Suprapubic skin (tissue), 4 donors: ENCODE data around the gene LYRM4. TPM values are rescaled to one million over a fixed set of nuclear protein-coding genes. Genes with fewer than 3 reads are reported as not detected.

ENCODE experiments used
- DNase-seq, 2 donors: peaks; one replicate each; pipeline ENCODE4 v3.0.0-alpha.2; 2019; ENCODE audit warnings: low spot score in 2 of 2
- H3K27ac ChIP-seq: fragments of 200-600 bp; sonication (generic); one replicate; pipeline ENCODE4 v1.5.1; 2019
- H3K27me3 ChIP-seq: fragments of 200-600 bp; sonication (generic); one replicate; pipeline ENCODE4 v1.5.1; 2019
- H3K36me3 ChIP-seq: fragments of 200-600 bp; sonication (generic); one replicate; pipeline ENCODE4 v1.5.1; 2019
- H3K4me1 ChIP-seq: fragments of 200-600 bp; sonication (generic); one replicate; pipeline ENCODE4 v1.5.1; 2019
- H3K4me3 ChIP-seq: fragments of 200-600 bp; sonication (generic); one replicate; pipeline ENCODE4 v1.5.1; 2019; ENCODE audit warnings: mild to moderate bottlenecking
- H3K9me3 ChIP-seq: fragments of 200-600 bp; sonication (generic); one replicate; pipeline ENCODE4 v1.5.1; 2019
- EP300 ChIP-seq: sonication (generic); formaldehyde crosslinking; IDR thresholded peaks from one replicate; pipeline ENCODE4 v1.6.1; 2017; ENCODE audit warnings: antibody characterized with exemption
- POLR2A ChIP-seq, 2 donors: fragments of 450-650 bp; IDR thresholded peaks; one replicate each; pipeline ENCODE4 v1.6.1; 2017; ENCODE audit warnings: antibody characterized with exemption in 2 of 2, mild to moderate bottlenecking in 2 of 2, moderate library complexity in 2 of 2
- POLR2AphosphoS5 ChIP-seq, 3 donors: sonication (generic); formaldehyde crosslinking; IDR thresholded peaks; one replicate each; pipeline ENCODE4 v1.6.1; 2017; ENCODE audit warnings: antibody characterized with exemption in 3 of 3
- WGBS: methylation state at CpG from one replicate; pipeline ENCODE4 v1.1.5; 2018; 5-methylcytosine and 5-hydroxymethylcytosine counted together
- total RNA-seq, 4 donors: library from RNA; depleted of rRNA; stranded (reverse); fragments of >200 nt; gene quantifications; one replicate each; pipeline ENCODE4 v1.1.0, GENCODE V29; 2016
- TF ChIP-seq, protein P1 (sequence below), 2 donors: fragments of 200-600 bp in 1 of 2; fragments of 450-650 bp in 1 of 2; sonication (generic) in 1 of 2; IDR thresholded peaks; one replicate each; pipeline ENCODE4 v1.5.1; 2016 to 2019; ENCODE audit warnings: antibody characterized with exemption in 2 of 2, mild to moderate bottlenecking in 1 of 2, moderate library complexity in 1 of 2

The LYRM4 gene
- total RNA-seq, 4 donors from 2014 or later = 16.1 to 37.5 (median 19.6) TPM

DNA sequence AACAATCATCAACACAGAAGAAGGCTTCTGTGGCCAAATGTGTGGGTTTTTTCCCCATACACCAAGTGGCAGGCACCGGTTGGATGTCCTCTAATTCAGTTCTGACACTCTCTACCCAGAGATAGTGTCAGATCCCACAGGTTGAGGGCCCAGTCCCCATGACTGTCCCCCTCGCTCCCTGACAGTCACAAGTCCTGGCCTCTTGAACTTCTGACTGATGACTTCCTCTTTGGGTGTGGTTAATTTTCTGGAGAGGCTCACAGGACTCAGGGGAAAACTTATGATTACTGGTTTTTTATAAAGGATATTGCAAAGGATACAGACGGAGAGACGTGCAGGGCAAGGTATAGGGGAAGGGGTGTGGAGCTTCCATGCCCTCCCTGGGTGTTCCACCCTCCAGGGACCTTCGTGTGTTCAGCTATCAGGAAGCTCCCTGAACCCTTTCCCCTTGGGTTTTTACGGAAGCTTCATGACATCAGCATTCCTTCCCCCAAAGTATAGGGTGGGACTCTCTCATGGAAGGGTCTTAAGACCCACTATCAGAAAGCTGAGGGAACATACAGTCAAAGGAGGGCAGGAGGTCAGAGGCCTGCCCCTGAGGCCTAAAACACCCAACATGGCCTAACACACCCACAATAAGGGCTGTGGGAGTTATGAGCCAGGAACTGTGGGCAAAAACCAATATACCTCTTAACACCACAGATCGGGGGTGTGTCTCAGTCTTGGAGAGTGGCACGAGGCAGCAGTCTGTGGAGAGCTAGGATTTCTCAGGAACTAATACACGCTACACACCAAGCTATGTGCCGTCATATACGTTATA is 33.9 kb upstream of the LYRM4 start:
- H3K4me3 ChIP-seq = no peak overlapping the region
- H3K4me1 ChIP-seq = no peaks in the 10 kb centered on the region
- no peak for DNase-seq
- no peak overlapping the region for H3K27ac ChIP-seq
- TF ChIP-seq EP300 (no peak), POLR2A (IDR thresholded peaks at IDR 0.05) (no peak), POLR2AphosphoS5 (IDR thresholded peaks at IDR 0.05) (no peak)
- TF ChIP-seq, protein P1, sequence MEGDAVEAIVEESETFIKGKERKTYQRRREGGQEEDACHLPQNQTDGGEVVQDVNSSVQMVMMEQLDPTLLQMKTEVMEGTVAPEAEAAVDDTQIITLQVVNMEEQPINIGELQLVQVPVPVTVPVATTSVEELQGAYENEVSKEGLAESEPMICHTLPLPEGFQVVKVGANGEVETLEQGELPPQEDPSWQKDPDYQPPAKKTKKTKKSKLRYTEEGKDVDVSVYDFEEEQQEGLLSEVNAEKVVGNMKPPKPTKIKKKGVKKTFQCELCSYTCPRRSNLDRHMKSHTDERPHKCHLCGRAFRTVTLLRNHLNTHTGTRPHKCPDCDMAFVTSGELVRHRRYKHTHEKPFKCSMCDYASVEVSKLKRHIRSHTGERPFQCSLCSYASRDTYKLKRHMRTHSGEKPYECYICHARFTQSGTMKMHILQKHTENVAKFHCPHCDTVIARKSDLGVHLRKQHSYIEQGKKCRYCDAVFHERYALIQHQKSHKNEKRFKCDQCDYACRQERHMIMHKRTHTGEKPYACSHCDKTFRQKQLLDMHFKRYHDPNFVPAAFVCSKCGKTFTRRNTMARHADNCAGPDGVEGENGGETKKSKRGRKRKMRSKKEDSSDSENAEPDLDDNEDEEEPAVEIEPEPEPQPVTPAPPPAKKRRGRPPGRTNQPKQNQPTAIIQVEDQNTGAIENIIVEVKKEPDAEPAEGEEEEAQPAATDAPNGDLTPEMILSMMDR (IDR thresholded peaks at IDR 0.05) = no peak
- no peaks in the 10 kb centered on the region for H3K36me3 ChIP-seq
- H3K9me3 ChIP-seq = no peaks in the 10 kb centered on the region
- 80% methylated on average over 10 of the region's 11 CpGs for WGBS
- H3K27me3 ChIP-seq = no peaks in the 10 kb centered on the region

DNA sequence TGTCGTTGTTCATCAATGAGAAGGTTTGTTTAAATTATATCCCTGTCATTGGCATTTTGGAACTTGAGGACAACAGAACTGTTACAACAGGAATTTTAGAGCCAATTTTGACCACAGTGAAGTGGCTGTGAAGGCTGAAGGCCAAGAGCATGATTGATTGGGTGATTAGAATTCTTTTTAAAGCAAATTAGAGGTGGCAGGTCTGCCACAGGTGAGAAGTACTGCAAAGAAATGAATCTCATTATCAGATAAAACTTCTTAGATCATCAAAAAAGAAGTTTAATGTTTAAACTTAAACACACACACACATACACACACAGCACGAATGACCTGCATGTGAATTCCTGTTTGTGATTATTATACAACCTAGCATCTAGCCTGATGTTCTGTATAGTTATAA is 32.9 kb upstream of the LYRM4 start:
- H3K9me3 ChIP-seq = no peaks in the 10 kb centered on the region
- TF ChIP-seq, protein P1 (IDR thresholded peaks at IDR 0.05) = no peak
- no peak for TF ChIP-seq EP300
- no peak for TF ChIP-seq POLR2AphosphoS5 (IDR thresholded peaks at IDR 0.05)
- no peak for TF ChIP-seq POLR2A (IDR thresholded peaks at IDR 0.05)
- DNase-seq = no peak
- no peak overlapping the region for H3K4me3 ChIP-seq
- 91% methylated on average over 2 of the region's 2 CpGs for WGBS
- no peak overlapping the region for H3K27ac ChIP-seq
- no peaks in the 10 kb centered on the region for H3K36me3 ChIP-seq
- no peaks in the 10 kb centered on the region for H3K4me1 ChIP-seq
- H3K27me3 ChIP-seq = no peaks in the 10 kb centered on the region

DNA sequence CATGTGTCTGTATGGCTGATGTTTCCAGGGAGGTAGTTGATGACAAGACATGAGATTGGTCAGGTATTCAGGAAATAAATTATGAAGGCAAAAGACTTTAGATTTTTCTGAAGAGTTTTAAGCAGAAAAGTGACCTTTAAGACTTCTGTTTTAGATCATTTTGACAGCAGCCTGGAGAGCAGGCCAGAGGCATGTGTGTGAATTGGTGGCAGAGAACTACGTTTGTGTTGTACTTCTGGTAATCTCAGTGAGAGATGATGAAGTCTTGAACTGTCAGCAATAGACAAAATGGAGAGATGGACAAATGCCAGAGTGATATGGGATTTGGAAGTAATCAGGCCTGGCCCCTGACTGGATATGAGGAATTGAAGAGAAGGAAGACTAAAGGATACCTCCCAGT is 31.4 kb upstream of the LYRM4 start:
- 75% methylated on average over 1 of the region's 1 CpG for WGBS
- H3K4me1 ChIP-seq = peaks cover 9% of the 10 kb centered on the region
- DNase-seq = no peak
- H3K27ac ChIP-seq = no peak overlapping the region
- H3K36me3 ChIP-seq = no peaks in the 10 kb centered on the region
- H3K4me3 ChIP-seq = no peak overlapping the region
- H3K9me3 ChIP-seq = no peaks in the 10 kb centered on the region
- no peak for TF ChIP-seq POLR2A (IDR thresholded peaks at IDR 0.05)
- TF ChIP-seq POLR2AphosphoS5 (IDR thresholded peaks at IDR 0.05) = no peak
- no peak for TF ChIP-seq EP300
- TF ChIP-seq, protein P1 (IDR thresholded peaks at IDR 0.05) = no peak
- no peaks in the 10 kb centered on the region for H3K27me3 ChIP-seq

DNA sequence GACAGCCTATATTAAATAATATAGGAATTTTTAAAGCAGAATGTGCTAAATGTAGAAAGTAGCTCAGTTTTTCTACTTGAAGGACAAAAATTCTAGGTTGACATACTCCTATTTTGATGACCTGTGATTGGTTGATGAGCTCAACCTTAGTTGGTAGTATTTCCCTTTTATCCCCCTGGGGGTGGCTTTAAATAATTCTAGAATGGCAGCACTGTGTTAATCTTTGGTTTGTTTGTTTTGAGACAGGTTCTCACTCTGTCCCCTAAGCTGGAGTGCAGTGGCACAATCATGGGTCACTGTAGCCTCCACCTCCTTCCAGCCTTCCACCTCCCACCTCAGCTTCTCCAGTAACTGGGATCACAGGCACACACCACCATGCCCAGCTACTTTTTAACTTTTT is 29.8 kb upstream of the LYRM4 start:
- TF ChIP-seq, protein P1 (IDR thresholded peaks at IDR 0.05) = no peak

DNA sequence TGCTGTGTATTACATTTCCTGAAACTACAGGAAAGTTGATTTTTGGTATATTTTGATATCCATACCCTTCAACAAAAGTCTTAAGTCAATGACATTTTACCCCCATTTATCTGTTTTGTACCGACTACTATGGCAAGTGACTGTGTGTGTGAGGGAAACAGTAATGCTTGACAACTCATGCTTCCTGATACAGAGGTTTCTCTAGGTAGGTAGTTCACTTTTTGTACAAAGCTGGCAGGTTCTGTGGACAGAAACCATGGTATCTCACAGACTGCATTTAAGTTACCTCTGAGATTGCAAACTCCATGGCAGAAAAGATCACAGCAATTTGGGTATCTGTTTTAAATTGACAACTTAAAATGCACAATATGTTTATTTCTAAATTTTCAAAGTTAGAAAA is 29.3 kb upstream of the LYRM4 start:
- Histone ChIP-seq H3K4me1 (peaks cover 13% of the 10 kb centered on the region), H3K9me3 (no peaks in the 10 kb centered on the region), H3K4me3 (no peak overlapping the region), H3K36me3 (no peaks in the 10 kb centered on the region), H3K27me3 (no peaks in the 10 kb centered on the region), H3K27ac (no peak overlapping the region)
- no peak for TF ChIP-seq POLR2AphosphoS5 (IDR thresholded peaks at IDR 0.05)
- no peak for TF ChIP-seq POLR2A (IDR thresholded peaks at IDR 0.05)
- TF ChIP-seq, protein P1 (IDR thresholded peaks at IDR 0.05) = no peak
- TF ChIP-seq EP300 = no peak
- no peak for DNase-seq
- 97% methylated on average over 1 of the region's 1 CpG for WGBS

More for the DNA sequence above, 29.8 kb upstream of the LYRM4 start:
- Histone ChIP-seq H3K9me3 (no peaks in the 10 kb centered on the region), H3K27ac (no peak overlapping the region), H3K4me3 (no peak overlapping the region), H3K4me1 (peaks cover 13% of the 10 kb centered on the region), H3K27me3 (no peaks in the 10 kb centered on the region), H3K36me3 (no peaks in the 10 kb centered on the region)
- no peak for DNase-seq
